Spleen (tissue), 11 donors: ENCODE data around the gene ZBTB7C. TPM values are rescaled to one million over a fixed set of nuclear protein-coding genes. Genes with fewer than 3 reads are reported as not detected.
A peak's percentile ranks its signal among the peaks of the same experiment; 100 is the strongest.

Experiments
- DNase-seq: peaks from one replicate; pipeline ENCODE4 v3.0.0-alpha.2; 2020
- H3K27ac ChIP-seq, 8 donors: fragments of 200-600 bp; sonication (generic) in 7 of 8; 1 replicate in 4 of 8; 2 replicates in 4 of 8; pipeline versions ENCODE4 v1.5.0 to v1.8.0; 2016 to 2021; ENCODE audit warnings: inconsistent platforms in 4 of 8, mild to moderate bottlenecking in 4 of 8, moderate library complexity in 1 of 8
- H3K27me3 ChIP-seq, 7 donors: fragments of 200-600 bp; sonication (generic) in 6 of 7; replicated peaks in 1 of 7; 1 replicate in 4 of 7; 2 replicates in 3 of 7; pipeline versions ENCODE4 v1.5.0 to v1.8.0; 2016 to 2021; ENCODE audit warnings: inconsistent platforms in 3 of 7, mild to moderate bottlenecking in 1 of 7
- H3K36me3 ChIP-seq, 6 donors: fragments of 200-600 bp; sonication (generic) in 5 of 6; 1 replicate in 4 of 6; 2 replicates in 2 of 6; pipeline versions ENCODE4 v1.5.0 to v1.8.0; 2016 to 2021; ENCODE audit warnings: inconsistent platforms in 2 of 6
- H3K4me1 ChIP-seq, 6 donors: fragments of 200-600 bp; sonication (generic) in 5 of 6; 1 replicate in 3 of 6; 2 replicates in 3 of 6; pipeline versions ENCODE4 v1.5.0 to v1.8.0; 2016 to 2021; ENCODE audit warnings: inconsistent platforms in 3 of 6
- H3K4me3 ChIP-seq, 8 donors: fragments of 200-600 bp; sonication (generic) in 7 of 8; 1 replicate in 4 of 8; 2 replicates in 4 of 8; pipeline versions ENCODE4 v1.5.0 to v1.8.0; 2016 to 2021; ENCODE audit warnings: inconsistent platforms in 4 of 8, mild to moderate bottlenecking in 4 of 8, moderate library complexity in 2 of 8
- H3K9me3 ChIP-seq, 8 donors: fragments of 200-600 bp; sonication (generic) in 7 of 8; 1 replicate in 4 of 8; 2 replicates in 4 of 8; pipeline versions ENCODE4 v1.5.0 to v1.8.0; 2016 to 2021; ENCODE audit warnings: inconsistent platforms in 4 of 8
- CTCF ChIP-seq, 11 experiments: fragments of 200-600 bp in 7 of 11; fragments of 450-650 bp in 4 of 11; sonication (generic) in 4 of 11; IDR thresholded peaks in 8 of 11; conservative IDR thresholded peaks in 3 of 11; 1 replicate in 7 of 11; 2 replicates in 4 of 11; pipeline versions ENCODE4 v1.4.0 to v1.8.0; 2016 to 2021; ENCODE audit warnings: antibody characterized with exemption in 11 of 11, inconsistent platforms in 4 of 11, mild to moderate bottlenecking in 1 of 11
- POLR2A ChIP-seq, 3 donors: fragments of 450-650 bp; IDR thresholded peaks; one replicate each; pipeline ENCODE4 v1.5.1; 2017; ENCODE audit warnings: antibody characterized with exemption in 3 of 3, mild to moderate bottlenecking in 1 of 3
- POLR2AphosphoS5 ChIP-seq, 3 donors: sonication (generic); formaldehyde crosslinking; IDR thresholded peaks; one replicate each; pipeline ENCODE4 v1.5.1; 2017; ENCODE audit warnings: antibody characterized with exemption in 3 of 3
- WGBS, 5 donors: extraction: QIAGEN DNeasy Blood & Tissue Kit in 3 of 5; methylation state at CpG; one replicate each; pipeline versions ENCODE4 v1.1.5 to v1.1.7; 2013 to 2018; 5-methylcytosine and 5-hydroxymethylcytosine counted together
- intact Hi-C: fragments of 100-400 bp; cut with DNase I; formaldehyde crosslinking; loops from one replicate; pipeline ENCODE4 v1.15.0; 2023; ENCODE audit warnings: low total_unique reads
- polyA plus RNA-seq, 3 donors: library from polyadenylated mRNA; stranded (reverse); fragments of 200-250 nt; gene quantifications; one replicate each; pipeline ENCODE4 v1.2.1, GENCODE V29; 2013
- total RNA-seq, 7 donors: library from RNA; depleted of rRNA in 3 of 7; stranded (reverse); fragments of >200 nt in 3 of 7; fragmentation: NEBNext Ultra II Directional in 4 of 7; extraction: Animal tissue kit (Norgen Biotek cat#: 25700) in 4 of 7; gene quantifications; one replicate each; pipeline versions ENCODE4 v1.1.0 to v1.2.1, GENCODE V29; 2016 to 2021
- donor health status: healthy with polysubstance abuse.
- donor health status: DM: no; HTN: no; CAD: no; lungs with moderate emphysema.
- donor health status: DM: no; HTN: no; CAD: no.
- donor health status: Bipolar disorder and iron deficiency.
- donor health status: healthy.
- donor health status: DM: no; HTN: no; CAD: no.
- donor health status: DM: yes; HTN: yes; CAD: no.

The ZBTB7C gene
- total and polyA plus RNA-seq, 10 donors = 1.00 to 64.2 (median 18.8) TPM

- intact Hi-C loops = no loop called here
- TF ChIP-seq POLR2A (IDR thresholded peaks at IDR 0.05) = no peak
- no peak for TF ChIP-seq CTCF (IDR thresholded peaks at IDR 0.05 in 8 of 11, conservative IDR thresholded peaks at IDR 0.05 in 3 of 11)
- no peak for TF ChIP-seq POLR2AphosphoS5 (IDR thresholded peaks at IDR 0.05)
Observed at GRCh38 chr18:48108136-48108535, 301.0 kb downstream of the ZBTB7C start.

GRCh38 chr18:48106976-48107781 is 302.0 kb downstream of the ZBTB7C start:
- peak in 1 of 3 donors; percentile 52 for TF ChIP-seq POLR2AphosphoS5 (IDR thresholded peaks at IDR 0.05)
- no peak for TF ChIP-seq CTCF (IDR thresholded peaks at IDR 0.05 in 8 of 11, conservative IDR thresholded peaks at IDR 0.05 in 3 of 11)
- TF ChIP-seq POLR2A (IDR thresholded peaks at IDR 0.05) = no peak
- H3K27ac ChIP-seq = peak overlapping the region in 1 of 8 donors; percentile 18
- peaks cover 0 to 32% (median 15%) of the 10 kb centered on the region in 6 donors for H3K4me1 ChIP-seq
- H3K27me3 ChIP-seq = peaks cover 0 to 17% (median 0%) of the 10 kb centered on the region in 7 donors
- no peaks in the 10 kb centered on the region for H3K9me3 ChIP-seq
- DNase-seq = no peak
- H3K36me3 ChIP-seq = no peaks in the 10 kb centered on the region
- intact Hi-C loops = no loop called here
- WGBS, 5 donors = 42 to 50% (median 43%) methylated on average over 10 to 11 of the region's 11 CpGs
- H3K4me3 ChIP-seq = no peak overlapping the region

More at GRCh38 chr18:48108136-48108535, 301.0 kb downstream of the ZBTB7C start:
- H3K9me3 ChIP-seq = no peaks in the 10 kb centered on the region
- no peak for DNase-seq
- WGBS, 5 donors = 69 to 79% (median 76%) methylated on average over 11 of the region's 11 CpGs
- H3K4me3 ChIP-seq = no peak overlapping the region
- peaks cover 0 to 32% (median 15%) of the 10 kb centered on the region in 6 donors for H3K4me1 ChIP-seq
- no peak overlapping the region for H3K27ac ChIP-seq
- H3K36me3 ChIP-seq = no peaks in the 10 kb centered on the region
- peaks cover 0 to 12% (median 0%) of the 10 kb centered on the region in 7 donors for H3K27me3 ChIP-seq

- intact Hi-C loops = no loop called here
- TF ChIP-seq POLR2AphosphoS5 (IDR thresholded peaks at IDR 0.05) (no peak), CTCF (IDR thresholded peaks at IDR 0.05 in 8 of 11, conservative IDR thresholded peaks at IDR 0.05 in 3 of 11) (no peak), POLR2A (IDR thresholded peaks at IDR 0.05) (no peak)
- peaks cover 0 to 17% (median 0%) of the 10 kb centered on the region in 7 donors for H3K27me3 ChIP-seq
- DNase-seq = no peak
- H3K9me3 ChIP-seq = no peaks in the 10 kb centered on the region
- peaks cover 0 to 32% (median 15%) of the 10 kb centered on the region in 6 donors for H3K4me1 ChIP-seq
- no peaks in the 10 kb centered on the region for H3K36me3 ChIP-seq
- no peak overlapping the region for H3K27ac ChIP-seq
- no peak overlapping the region for H3K4me3 ChIP-seq
- 44 to 78% (median 71%) methylated on average over 1 of the region's 1 CpG for WGBS, 5 donors
Observed at GRCh38 chr18:48106498-48106897, 302.7 kb downstream of the ZBTB7C start.

- Histone ChIP-seq H3K36me3 (no peaks in the 10 kb centered on the region), H3K27ac (no peak overlapping the region), H3K4me1 (peaks cover 0 to 38% (median 15%) of the 10 kb centered on the region in 6 donors), H3K9me3 (no peaks in the 10 kb centered on the region), H3K27me3 (peaks cover 0 to 17% (median 0%) of the 10 kb centered on the region in 7 donors), H3K4me3 (no peak overlapping the region)
- intact Hi-C loops = no loop called here
- DNase-seq = no peak
- WGBS, 5 donors = 59 to 78% (median 67%) methylated on average over 1 of the region's 1 CpG
- TF ChIP-seq POLR2A (IDR thresholded peaks at IDR 0.05) (no peak), CTCF (IDR thresholded peaks at IDR 0.05 in 8 of 11, conservative IDR thresholded peaks at IDR 0.05 in 3 of 11) (no peak), POLR2AphosphoS5 (IDR thresholded peaks at IDR 0.05) (no peak)
Observed at GRCh38 chr18:48105317-48105716, 303.9 kb downstream of the ZBTB7C start.
